ENCODE measurements around the gene MCAM. TPM values are rescaled to one million over a fixed set of nuclear protein-coding genes. Genes with fewer than 3 reads are reported as not detected.
A peak's percentile ranks its signal among the peaks of the same experiment; 100 is the strongest.

Gene MCAM
- total RNA-seq, 1 experiment from 2014 or later = 187 TPM

GRCh38 chr11:119310682-119311052 lies 6.3 kb downstream of the MCAM start:
- DNase-seq (ENCODE audit: extremely low read depth, low read depth) = no peak

- DNase-seq (ENCODE audit: extremely low read depth, low read depth) = no peak
Measured at GRCh38 chr11:119309953-119310681, 6.8 kb downstream of the MCAM start.

DNA sequence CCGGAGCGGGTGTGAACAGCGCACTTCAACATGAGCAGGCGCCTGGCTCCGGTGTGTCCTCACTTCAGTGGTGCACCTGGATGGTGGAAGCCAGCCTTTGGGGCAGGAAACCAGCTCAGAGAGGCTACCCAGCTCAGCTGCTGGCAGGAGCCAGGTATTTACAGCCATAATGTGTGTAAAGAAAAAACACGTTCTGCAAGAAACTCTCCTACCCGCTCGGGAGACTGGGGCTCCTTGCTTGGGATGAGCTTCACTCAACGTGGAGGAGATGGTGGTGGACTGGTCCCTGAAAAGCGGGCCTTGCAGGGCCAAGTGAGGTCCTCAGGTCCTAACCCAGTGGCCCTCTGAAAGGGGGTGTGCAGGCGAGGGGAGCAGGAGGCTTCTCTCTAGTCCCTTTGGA lies 7.5 kb downstream of the MCAM start:
- DNase-seq (ENCODE audit: extremely low read depth, low read depth) = no peak

DNA sequence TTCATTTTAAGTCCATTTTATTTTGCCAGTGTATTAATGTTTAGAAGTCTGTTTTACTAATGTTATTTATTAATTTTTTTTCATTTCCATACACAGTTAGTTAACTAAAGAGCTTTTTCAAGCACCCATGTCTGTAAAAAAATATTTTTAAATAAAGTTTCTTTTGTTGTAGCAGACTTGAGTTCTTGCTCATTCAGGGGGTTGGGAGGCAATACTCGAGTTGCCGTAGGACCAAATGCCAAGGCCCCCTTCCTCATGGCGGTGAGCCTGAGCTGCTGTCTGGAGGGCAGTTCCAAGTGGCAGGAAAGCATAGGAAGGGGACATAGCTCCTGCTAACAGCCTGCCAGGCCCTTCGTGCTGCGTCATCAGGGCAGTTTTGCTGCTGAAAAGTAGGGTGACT lies 9.0 kb downstream of the MCAM start:
- DNase-seq (ENCODE audit: extremely low read depth, low read depth) = no peak

GRCh38 chr11:119307219-119307618 lies 9.7 kb downstream of the MCAM start:
- DNase-seq (ENCODE audit: extremely low read depth, low read depth) = no peak

DNA sequence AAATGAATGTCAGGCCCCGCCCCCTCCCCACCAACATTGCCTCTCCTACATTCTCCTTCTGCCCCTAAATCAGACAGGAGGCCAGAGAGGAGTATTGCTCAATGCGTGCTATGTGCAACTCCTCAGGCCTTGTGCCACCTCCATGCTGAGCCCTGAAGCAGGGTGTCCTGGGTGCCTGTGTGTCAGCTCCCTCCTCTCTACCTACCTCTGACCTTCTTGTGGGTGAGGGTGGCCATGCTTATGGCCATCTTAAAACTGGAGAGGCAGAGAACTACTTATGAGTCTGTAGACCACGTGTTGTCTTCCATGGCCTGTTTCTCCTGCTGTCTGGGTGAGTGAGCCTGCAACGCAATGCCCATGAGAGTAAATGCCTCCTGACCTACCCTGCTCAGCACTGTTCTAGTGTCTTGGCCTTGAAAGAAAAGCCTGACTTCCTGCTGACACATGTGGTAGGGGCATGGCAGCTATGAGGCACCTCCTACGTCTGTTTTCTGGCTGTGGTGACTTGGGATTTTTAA lies 10.5 kb downstream of the MCAM start:
- DNase-seq (ENCODE audit: extremely low read depth, low read depth) = no peak

DNA sequence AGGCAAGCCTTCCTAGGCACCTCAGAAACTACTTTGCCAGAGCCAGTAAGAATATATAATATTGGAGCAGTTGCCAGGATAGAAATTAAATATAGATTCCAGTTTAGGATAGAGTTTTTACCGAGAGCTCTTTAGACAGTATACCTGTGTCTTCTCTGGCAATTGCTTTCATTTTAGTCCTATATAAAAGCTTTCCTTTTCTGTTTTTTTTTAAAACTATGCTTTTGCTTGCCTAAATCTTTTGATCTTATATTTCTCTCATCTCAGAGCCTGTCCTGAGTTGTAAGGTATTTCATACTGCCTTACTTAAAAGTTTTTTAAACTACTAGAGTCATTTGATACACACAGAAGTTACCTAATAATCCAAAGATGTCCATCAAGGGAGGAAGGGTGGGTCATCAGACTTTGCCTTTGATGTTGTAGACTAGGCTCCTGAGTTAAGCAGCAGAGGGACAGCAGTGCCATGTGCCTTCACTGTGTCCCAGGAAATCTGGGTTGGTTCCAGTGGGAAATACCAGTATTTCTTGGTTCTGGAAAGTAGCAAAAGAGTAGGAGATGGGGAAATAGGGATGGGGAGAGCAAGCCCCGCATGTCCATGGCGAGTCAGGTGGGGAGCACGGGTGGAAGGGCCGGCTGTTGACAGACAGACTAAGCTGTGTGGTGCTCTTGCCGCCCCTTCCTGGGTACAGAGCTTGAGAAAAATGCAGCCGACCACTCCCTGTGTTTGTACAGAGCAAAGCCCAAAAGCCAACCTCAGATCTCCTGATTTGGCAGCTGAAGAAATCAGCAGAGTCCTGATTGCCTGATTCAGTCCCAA lies 11.2 kb downstream of the MCAM start:
- no peak for DNase-seq (ENCODE audit: extremely low read depth, low read depth)

GRCh38 chr11:119303227-119303718 lies 13.7 kb downstream of the MCAM start:
- no peak for DNase-seq (ENCODE audit: extremely low read depth, low read depth)

DNA sequence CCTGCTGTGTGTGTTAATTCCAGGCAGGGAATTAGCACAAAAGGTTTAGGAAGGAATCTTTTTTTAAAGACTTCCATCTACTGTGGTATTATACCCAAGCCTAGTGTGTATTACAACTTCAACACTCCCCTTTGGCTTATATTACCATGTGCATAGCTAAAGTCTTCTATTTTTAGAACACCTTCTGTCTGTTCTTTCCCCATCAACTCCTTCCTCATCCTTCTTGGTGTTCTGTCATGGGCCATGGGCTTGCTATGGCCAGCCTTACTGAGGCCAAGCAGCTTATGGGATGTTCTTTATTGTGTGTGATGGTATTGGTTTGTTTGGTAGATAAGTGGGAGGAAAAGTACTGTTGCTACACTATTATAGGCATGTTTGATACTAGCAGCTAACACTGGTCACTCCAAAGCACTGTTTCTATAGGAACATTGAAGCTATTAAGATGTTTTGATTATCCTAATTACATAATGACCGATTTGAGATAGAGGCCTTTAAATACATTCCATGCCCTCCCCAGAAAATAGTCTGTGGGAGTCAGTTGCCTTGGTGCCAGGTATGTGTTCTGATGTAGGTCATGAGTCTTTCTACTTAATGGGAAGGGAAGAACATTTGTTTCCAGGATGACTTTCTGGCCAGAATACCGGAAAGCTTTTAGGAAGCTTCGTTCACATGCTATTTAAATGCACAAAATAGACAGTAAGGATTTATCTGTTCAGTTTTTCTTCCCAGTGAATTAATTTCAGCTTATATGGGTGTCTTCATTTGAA lies 16.5 kb downstream of the MCAM start:
- DNase-seq (ENCODE audit: extremely low read depth, low read depth) = no peak

GRCh38 chr11:119299416-119299815 lies 17.5 kb downstream of the MCAM start:
- DNase-seq (ENCODE audit: extremely low read depth, low read depth) = no peak

GRCh38 chr11:119298726-119299125 lies 18.2 kb downstream of the MCAM start:
- DNase-seq (ENCODE audit: extremely low read depth, low read depth) = no peak

DNA sequence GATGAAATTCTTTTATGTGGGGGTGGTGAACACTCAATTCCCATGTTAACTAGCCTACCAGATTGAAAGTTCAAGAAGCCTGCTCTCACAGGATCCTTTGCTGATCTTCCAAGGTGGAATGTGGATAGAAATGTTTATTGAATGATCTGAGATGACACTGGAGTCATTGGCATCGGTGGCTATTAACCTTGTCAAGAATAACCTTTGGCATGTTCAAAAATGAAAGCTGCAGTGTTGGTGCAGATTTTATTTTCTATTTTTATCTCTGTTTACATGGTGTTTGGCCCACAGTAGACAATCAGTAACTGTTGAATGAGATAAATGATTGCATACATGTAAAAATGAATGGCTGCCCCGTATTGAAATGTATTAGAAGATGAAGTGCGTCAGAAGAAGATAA lies 19.0 kb downstream of the MCAM start:
- no peak for DNase-seq (ENCODE audit: extremely low read depth, low read depth)

DNA sequence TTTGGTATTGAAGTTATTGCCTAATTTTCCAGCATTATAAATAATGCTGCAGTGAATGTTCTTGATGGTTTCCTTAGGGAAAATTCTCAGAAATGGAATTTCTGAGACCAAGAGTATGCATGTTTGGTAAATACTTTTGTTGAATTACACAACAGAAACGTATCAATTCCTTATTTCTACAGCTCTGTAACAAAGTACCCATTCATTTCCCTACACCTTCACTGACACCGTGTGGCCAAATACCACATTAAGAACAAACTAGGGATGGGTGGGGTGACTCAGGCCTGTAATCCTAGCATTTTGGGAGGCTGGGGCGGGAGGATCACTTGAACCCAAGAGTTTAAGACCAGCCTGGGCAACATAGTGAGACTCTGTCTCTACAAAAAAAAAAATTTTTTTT lies 21.8 kb downstream of the MCAM start:
- DNase-seq (ENCODE audit: extremely low read depth, low read depth) = no peak

- DNase-seq (ENCODE audit: extremely low read depth, low read depth) = no peak
Measured at GRCh38 chr11:119293461-119293860, 23.5 kb downstream of the MCAM start.

- DNase-seq (ENCODE audit: extremely low read depth, low read depth) = no peak
Measured at GRCh38 chr11:119290894-119291497, 25.9 kb downstream of the MCAM start.

DNA sequence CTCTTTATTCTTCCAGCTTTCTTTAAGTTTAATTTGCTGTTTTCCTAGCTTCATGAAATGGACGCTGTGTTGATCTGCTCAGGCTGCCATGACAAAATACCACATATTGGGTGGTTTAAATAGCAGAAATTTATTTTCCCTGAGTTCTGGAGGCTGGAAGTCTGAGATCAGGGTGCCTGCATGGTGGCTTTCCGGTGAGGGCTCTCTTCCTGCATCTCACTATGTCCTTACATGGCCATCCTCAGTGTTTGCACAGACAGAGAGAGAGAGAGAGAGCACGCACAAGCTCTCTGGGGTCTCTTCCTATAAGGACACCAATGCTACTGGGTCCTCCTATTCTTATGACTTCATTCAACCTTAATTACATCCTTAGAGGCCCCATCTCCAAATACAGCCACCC lies 28.7 kb downstream of the MCAM start:
- DNase-seq (ENCODE audit: extremely low read depth, low read depth) = no peak

DNA sequence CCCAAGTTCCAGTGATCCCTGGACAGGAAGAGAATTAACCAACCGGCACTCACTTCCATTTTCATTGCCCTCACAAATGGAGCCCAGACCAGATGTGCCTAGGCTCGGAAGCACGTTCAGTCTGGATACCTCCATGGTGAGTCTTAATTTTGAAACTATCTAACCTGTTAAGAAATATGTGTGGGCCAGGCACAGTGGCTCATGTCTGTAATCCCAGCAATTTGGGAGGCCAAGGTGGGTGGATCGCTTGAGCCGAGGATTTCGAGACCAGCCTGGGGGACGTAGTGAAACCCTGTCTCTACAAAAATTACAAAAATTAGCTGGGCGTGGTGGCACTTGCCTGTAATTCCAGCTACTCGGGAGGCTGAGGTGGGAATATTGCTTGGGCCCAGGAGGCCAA lies 31.5 kb downstream of the MCAM start:
- no peak for DNase-seq (ENCODE audit: extremely low read depth, low read depth)

GRCh38 chr11:119284344-119285157 lies 32.4 kb downstream of the MCAM start:
- peak; percentile 27 for DNase-seq (ENCODE audit: extremely low read depth, low read depth)

DNA sequence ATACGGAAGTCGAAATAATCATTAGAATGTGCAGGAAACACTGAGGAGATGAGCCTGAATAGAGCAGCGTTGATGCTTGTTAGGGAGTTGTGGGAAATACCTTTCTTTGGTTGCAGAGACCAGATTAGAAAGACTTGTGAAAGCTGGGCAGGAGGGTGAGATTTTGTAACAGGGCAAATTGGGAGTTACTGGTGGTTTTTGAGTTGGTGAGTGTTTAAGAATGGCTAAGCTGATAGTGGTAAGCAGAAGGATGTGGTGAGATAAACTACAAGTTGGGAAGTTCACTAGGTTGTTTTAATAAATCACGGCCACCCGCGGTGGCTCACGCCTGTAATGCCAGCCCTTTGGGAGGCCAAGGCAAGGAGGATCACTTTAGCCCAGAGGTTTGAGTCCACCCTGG lies 34.4 kb downstream of the MCAM start:
- no peak for DNase-seq (ENCODE audit: extremely low read depth, low read depth)

GRCh38 chr11:119277660-119278059 lies 39.3 kb downstream of the MCAM start:
- DNase-seq (ENCODE audit: extremely low read depth, low read depth) = no peak

Measured in NCI-H460 (cell line).